Measurements from ENCODE around the gene ATXN7L1. TPM values are rescaled to one million over a fixed set of nuclear protein-coding genes. Genes with fewer than 3 reads are reported as not detected.

The ATXN7L1 gene
- total RNA-seq, 2 donors from 2014 or later: 12.6 to 28.1 TPM

GRCh38 chr7:105760551-105761447 lies 115.6 kb downstream of the ATXN7L1 start:
- DNase-seq (ENCODE audit: low spot score): no peak
- Histone ChIP-seq H3K9me3 (no peaks in the 10 kb centered on the region), H3K4me1 (replicated peaks) (no peaks in the 10 kb centered on the region), H3K4me3 (no peak overlapping the region), H3K27me3 (replicated peaks; ENCODE audit: insufficient read depth) (no peaks in the 10 kb centered on the region), H3K36me3 (no peaks in the 10 kb centered on the region), H3K27ac (no peak overlapping the region)
- no peak for TF ChIP-seq POLR2A (IDR thresholded peaks at IDR 0.05)
- TF ChIP-seq POLR2AphosphoS5 (IDR thresholded peaks at IDR 0.05): no peak
- no peak for TF ChIP-seq CTCF (IDR thresholded peaks at IDR 0.05)
- 95% methylated on average over 6 of the region's 6 CpGs for WGBS
- intact Hi-C loops (cut with DNase I): loop anchor here (2.0 to 10.0 kb wide), 3 partner anchors 117 to 248 kb away; partner anchors contain the start of gene ATXN7L1

DNA sequence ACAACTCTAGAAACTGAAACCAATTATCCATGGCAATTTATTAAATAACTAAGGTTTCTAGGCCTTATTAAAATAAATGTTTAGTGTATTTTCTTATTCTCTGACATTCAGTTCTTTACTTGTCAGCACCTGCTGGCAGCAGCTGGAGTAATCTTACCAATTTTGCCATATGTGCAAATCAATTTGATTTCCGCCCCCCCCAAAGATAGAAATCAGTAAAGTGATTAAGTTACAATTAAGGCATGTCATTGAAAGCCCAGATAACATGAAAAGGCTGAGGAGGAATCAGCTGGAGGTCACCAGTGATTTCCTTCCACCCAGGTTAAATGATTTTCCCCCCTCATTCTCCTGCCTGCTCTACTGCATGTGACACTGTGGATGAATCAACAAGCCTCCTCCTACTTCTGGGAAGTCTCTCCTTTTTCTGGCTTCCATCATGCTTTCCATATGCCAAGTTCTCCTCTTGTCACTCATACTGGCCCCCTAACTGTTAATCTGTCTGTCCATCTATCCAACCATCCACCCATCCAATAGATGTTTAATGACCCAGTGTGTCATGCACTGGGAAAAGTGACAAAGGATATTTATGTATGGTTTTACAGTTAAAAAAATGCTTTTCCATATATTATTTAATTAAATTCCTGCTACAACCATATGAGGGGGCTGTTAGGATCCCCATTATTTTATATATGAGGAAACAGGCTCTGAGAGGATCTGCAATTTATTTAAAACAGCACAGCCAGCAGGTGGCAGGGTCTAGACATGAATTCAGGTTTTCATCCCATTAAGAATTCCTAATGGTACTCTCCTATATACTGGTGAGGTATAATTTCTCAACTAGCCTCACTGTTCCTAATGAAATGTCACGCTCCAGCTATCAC lies 116.5 kb downstream of the ATXN7L1 start:
- H3K4me3 ChIP-seq: no peak overlapping the region
- H3K4me1 ChIP-seq (replicated peaks): no peaks in the 10 kb centered on the region
- 79% methylated on average over 2 of the region's 2 CpGs for WGBS
- intact Hi-C loops (cut with DNase I): loop anchor here (2.0 to 10.0 kb wide), 5 partner anchors 105 to 283 kb away; partner anchors contain the start of gene ATXN7L1
- TF ChIP-seq CTCF (IDR thresholded peaks at IDR 0.05): peak in 3 of 4 experiments; percentile 65 to 74 (median 71)
- no peak for TF ChIP-seq POLR2AphosphoS5 (IDR thresholded peaks at IDR 0.05)
- TF ChIP-seq POLR2A (IDR thresholded peaks at IDR 0.05): no peak
- no peaks in the 10 kb centered on the region for H3K27me3 ChIP-seq (replicated peaks; ENCODE audit: insufficient read depth)
- no peaks in the 10 kb centered on the region for H3K9me3 ChIP-seq
- DNase-seq (ENCODE audit: low spot score): peak; percentile 60
- H3K27ac ChIP-seq: no peak overlapping the region
- no peaks in the 10 kb centered on the region for H3K36me3 ChIP-seq

DNA sequence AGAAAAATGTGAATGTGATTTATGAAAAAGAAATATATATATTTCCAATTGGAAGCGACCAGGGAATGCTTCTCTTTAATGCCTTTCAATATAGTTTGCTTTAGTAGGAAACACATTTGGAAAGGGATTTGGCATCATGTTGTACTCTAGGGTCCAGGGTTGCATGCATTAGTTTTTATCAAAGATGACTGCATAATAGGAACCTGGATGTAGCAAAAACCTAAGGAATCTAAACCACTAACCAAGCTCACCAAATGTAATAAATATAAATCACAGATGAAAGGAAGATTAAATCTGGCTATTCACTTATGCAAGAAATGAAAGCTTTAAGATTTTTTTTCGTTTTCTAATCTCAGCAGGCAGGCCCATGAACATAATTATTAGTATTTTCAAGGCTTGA lies 120.0 kb downstream of the ATXN7L1 start:
- H3K27me3 ChIP-seq (replicated peaks; ENCODE audit: insufficient read depth): no peaks in the 10 kb centered on the region
- intact Hi-C loops (cut with DNase I): loop anchor here (10.0 kb wide), 1 partner anchor 102 kb away; no protein-coding TSS in a partner anchor
- no peaks in the 10 kb centered on the region for H3K9me3 ChIP-seq
- WGBS: 86% methylated on average over 2 of the region's 2 CpGs
- H3K4me1 ChIP-seq (replicated peaks): no peaks in the 10 kb centered on the region
- DNase-seq (ENCODE audit: low spot score): no peak
- H3K27ac ChIP-seq: no peak overlapping the region
- no peak overlapping the region for H3K4me3 ChIP-seq
- no peaks in the 10 kb centered on the region for H3K36me3 ChIP-seq
- TF ChIP-seq CTCF (IDR thresholded peaks at IDR 0.05) (no peak), POLR2AphosphoS5 (IDR thresholded peaks at IDR 0.05) (no peak), POLR2A (IDR thresholded peaks at IDR 0.05) (no peak)

GRCh38 chr7:105752671-105753275 lies 123.6 kb downstream of the ATXN7L1 start:
- TF ChIP-seq CTCF (IDR thresholded peaks at IDR 0.05) (no peak), POLR2AphosphoS5 (IDR thresholded peaks at IDR 0.05) (no peak), POLR2A (IDR thresholded peaks at IDR 0.05) (no peak)
- Histone ChIP-seq H3K27ac (no peak overlapping the region), H3K36me3 (no peaks in the 10 kb centered on the region), H3K4me3 (no peak overlapping the region), H3K9me3 (no peaks in the 10 kb centered on the region), H3K27me3 (replicated peaks; ENCODE audit: insufficient read depth) (no peaks in the 10 kb centered on the region), H3K4me1 (replicated peaks) (no peaks in the 10 kb centered on the region)
- 87% methylated on average over 5 of the region's 5 CpGs for WGBS
- no peak for DNase-seq (ENCODE audit: low spot score)
- intact Hi-C loops (cut with DNase I): loop anchor here (10.0 kb wide), 1 partner anchor 98 kb away; no protein-coding TSS in a partner anchor

Data from prostate gland (tissue), 2 donors.